B cell (primary cell): ENCODE data around the gene SNRPF. TPM values are rescaled to one million over a fixed set of nuclear protein-coding genes. Genes with fewer than 3 reads are reported as not detected.
A peak's percentile ranks its signal among the peaks of the same experiment; 100 is the strongest.

ENCODE experiments used
- ATAC-seq: fragments of 200-7000 bp; cut with Tn5 transposase; one replicate; pipeline ENCODE4 v1.10.0; 2021; ENCODE audit warnings: low read depth, mild to moderate bottlenecking, moderate number of reproducible peaks, moderate library complexity
- CTCF ChIA-PET: fragments of 350-600 bp; sonication (Branson Sonifier 250); formaldehyde crosslinking; loops from one replicate; lab custom pipeline; 2021; ENCODE audit warnings: antibody characterized with exemption, inconsistent platforms; lab: Charles Lee
- POLR2A ChIA-PET: fragments of 350-600 bp; sonication (Branson Sonifier 250); formaldehyde crosslinking; loops from one replicate; lab custom pipeline; 2021; ENCODE audit warnings: antibody characterized with exemption; lab: Charles Lee
- DNase-seq: peaks from one replicate; pipeline ENCODE4 v3.0.0; 2013
- H2AFZ ChIP-seq: 2 replicates; pipeline ENCODE4 v1.6.1; 2012; ENCODE audit warnings: mild to moderate bottlenecking, low read depth, low read length; ENCODE audit not compliant: insufficient read depth, poor library complexity, severe bottlenecking
- H3K27ac ChIP-seq, 2 donors: 1 replicate in 1 of 2; 2 replicates in 1 of 2; pipeline ENCODE4 v1.5.1; 2012 to 2013; ENCODE audit warnings: low read length in 2 of 2, mild to moderate bottlenecking in 2 of 2, moderate library complexity in 1 of 2
- H3K27me3 ChIP-seq, 4 experiments: fragments of 200-600 bp in 1 of 4; sonication (generic) in 1 of 4; replicated peaks in 1 of 4; 1 replicate in 2 of 4; 2 replicates in 2 of 4; pipeline versions ENCODE4 v1.6.1 to v1.7.0; 2013 to 2016; ENCODE audit warnings: low read length in 3 of 4, mild to moderate bottlenecking in 2 of 4, mixed read lengths in 1 of 4, moderate library complexity in 1 of 4; ENCODE audit not compliant: insufficient read depth in 4 of 4, control insufficient read depth in 3 of 4; ENCODE audit errors: control extremely low read depth in 1 of 4
- H3K36me3 ChIP-seq, 2 experiments: replicated peaks in 1 of 2; 1 replicate in 1 of 2; 2 replicates in 1 of 2; pipeline versions ENCODE4 v1.6.1 to v1.7.1; 2013; ENCODE audit warnings: low read length in 1 of 2; ENCODE audit not compliant: insufficient read depth in 2 of 2, control insufficient read depth in 1 of 2; ENCODE audit errors: control extremely low read depth in 1 of 2, extremely low read depth in 1 of 2
- H3K4me1 ChIP-seq, 2 donors: fragments of 200-600 bp in 1 of 2; sonication (generic) in 1 of 2; 1 replicate in 1 of 2; 2 replicates in 1 of 2; pipeline versions ENCODE4 v1.5.1 to v1.6.1; 2013 to 2017; ENCODE audit warnings: low read length in 2 of 2; ENCODE audit not compliant: control insufficient read depth in 2 of 2, insufficient read depth in 2 of 2
- H3K4me2 ChIP-seq: replicated peaks from 2 replicates; pipeline ENCODE3; 2012; ENCODE audit warnings: mild to moderate bottlenecking, low read depth, low read length; ENCODE audit not compliant: poor library complexity, severe bottlenecking
- H3K4me3 ChIP-seq, 5 experiments: fragments of 200-600 bp in 1 of 5; sonication (generic) in 1 of 5; 1 replicate in 3 of 5; 2 replicates in 2 of 5; pipeline versions ENCODE4 v1.5.1 to v1.7.0; 2011 to 2016; ENCODE audit warnings: low read length in 4 of 5, mild to moderate bottlenecking in 4 of 5, low read depth in 2 of 5, control low read depth in 1 of 5, moderate library complexity in 1 of 5; ENCODE audit not compliant: insufficient read depth in 1 of 5; ENCODE audit errors: control extremely low read depth in 1 of 5, extremely low read depth in 1 of 5
- H3K79me2 ChIP-seq: fragments of 200-600 bp; sonication (generic); one replicate; pipeline ENCODE4 v1.6.0; 2016; ENCODE audit warnings: low read length; ENCODE audit not compliant: control insufficient read depth, insufficient read depth
- H3K9ac ChIP-seq: fragments of 200-600 bp; sonication (generic); 2 replicates; pipeline ENCODE4 v1.6.1; 2017; ENCODE audit warnings: mild to moderate bottlenecking, low read length, moderate library complexity
- H3K9me3 ChIP-seq, 3 donors: one replicate each; pipeline versions ENCODE4 v1.6.1 to v1.7.1; 2013; ENCODE audit warnings: low read length in 2 of 3; ENCODE audit not compliant: control insufficient read depth in 2 of 3, insufficient read depth in 1 of 3; ENCODE audit errors: control extremely low read depth in 1 of 3
- H4K20me1 ChIP-seq: 2 replicates; pipeline ENCODE4 v1.6.0; 2012; ENCODE audit warnings: mild to moderate bottlenecking, low read length; ENCODE audit not compliant: insufficient read depth, control insufficient read depth, poor library complexity, severe bottlenecking
- H3K27ac Mint-ChIP-seq: one replicate; pipeline ENCODE4 v1.8.0; 2021; ENCODE audit warnings: mixed read lengths
- H3K27me3 Mint-ChIP-seq: one replicate; pipeline ENCODE4 v1.8.0; 2021; ENCODE audit warnings: mixed read lengths
- H3K4me1 Mint-ChIP-seq: one replicate; pipeline ENCODE4 v1.8.0; 2021; ENCODE audit warnings: mixed read lengths
- H3K4me3 Mint-ChIP-seq: one replicate; pipeline ENCODE4 v1.8.0; 2021; ENCODE audit warnings: mixed read lengths
- H3K9me3 Mint-ChIP-seq: one replicate; pipeline ENCODE4 v1.8.0; 2022; ENCODE audit warnings: mixed read lengths; ENCODE audit not compliant: insufficient read depth
- EZH2 ChIP-seq: IDR thresholded peaks from 2 replicates; pipeline ENCODE4 v1.6.1; 2012; ENCODE audit warnings: borderline replicate concordance, low read depth, mild to moderate bottlenecking, moderate library complexity, low read length; ENCODE audit not compliant: insufficient read depth, poor library complexity, severe bottlenecking
- WGBS: methylation state at CpG from one replicate; pipeline ENCODE4 v1.1.5; 2013; ENCODE audit warnings: missing lambda C conversion rate; ENCODE audit not compliant: insufficient coverage; 5-methylcytosine and 5-hydroxymethylcytosine counted together
- intact Hi-C: fragments of 100-400 bp; cut with micrococcal nuclease; formaldehyde crosslinking; loops from one replicate; pipeline ENCODE4 v1.10.0; 2022
- polyA plus RNA-seq: library from polyadenylated mRNA; depleted of rRNA; stranded (reverse); fragments of >200 nt; gene quantifications from 2 replicates; pipeline ENCODE4 v1.2.3, GENCODE V29; 2012
- total RNA-seq, 2 donors: library from RNA; stranded (reverse); fragments of 120-200 nt in 1 of 2; gene quantifications; 1 replicate in 1 of 2; 2 replicates in 1 of 2; pipeline versions ENCODE4 v1.2.3 to v1.2.4, GENCODE V29; 2013 to 2022
- TF ChIP-seq, protein P1 (sequence below): fragments of 200-600 bp; IDR thresholded peaks from one replicate; pipeline ENCODE4 v1.8.0; 2022; ENCODE audit warnings: antibody characterized with exemption, mild to moderate bottlenecking

The SNRPF gene
- total and polyA plus RNA-seq, 2 donors (not counting 1 experiment from before 2014, with no cell fraction given): 10.5 to 23.8 TPM

DNA sequence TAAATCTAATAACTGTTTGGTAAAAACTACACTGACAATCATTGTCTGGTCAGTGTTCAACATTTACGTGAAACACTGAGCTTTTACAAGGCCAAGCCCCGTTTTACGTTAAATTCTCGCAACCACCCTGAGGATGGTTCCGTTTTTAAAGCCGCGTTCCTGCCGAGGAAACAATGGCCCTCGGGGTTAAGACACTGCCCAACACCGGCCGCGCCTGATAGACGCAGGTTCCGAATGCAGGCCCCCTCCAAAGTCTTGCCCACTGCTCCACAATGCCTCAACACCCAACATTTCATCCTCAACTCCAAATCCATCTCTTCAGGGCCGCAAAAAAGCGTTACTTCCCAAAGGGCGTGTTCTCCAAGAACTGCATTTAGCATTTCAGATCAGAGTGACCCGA lies 953 bp upstream of the SNRPF start:
- no peak overlapping the region for H3K4me3 Mint-ChIP-seq
- H4K20me1 ChIP-seq: no peaks in the 10 kb centered on the region
- no peak for ATAC-seq
- peaks cover 40% of the 10 kb centered on the region for H3K79me2 ChIP-seq
- peaks cover 0 to 17% of the 10 kb centered on the region in 2 experiments for H3K36me3 ChIP-seq
- intact Hi-C loops: loop anchor here (1.0 to 10.0 kb wide), 8 partner anchors 85 to 1050 kb away; partner anchors contain the start of genes AMDHD1, CCDC38, CFAP54 and ELK3
- H2AFZ ChIP-seq: peak overlapping the region; percentile 91
- ChIA-PET CTCF (no interaction called here), POLR2A (no interaction called here)
- DNase-seq: peak; percentile 23
- no peak overlapping the region for H3K27ac ChIP-seq
- H3K27me3 Mint-ChIP-seq: peaks cover 9% of the 10 kb centered on the region
- TF ChIP-seq, protein P1, sequence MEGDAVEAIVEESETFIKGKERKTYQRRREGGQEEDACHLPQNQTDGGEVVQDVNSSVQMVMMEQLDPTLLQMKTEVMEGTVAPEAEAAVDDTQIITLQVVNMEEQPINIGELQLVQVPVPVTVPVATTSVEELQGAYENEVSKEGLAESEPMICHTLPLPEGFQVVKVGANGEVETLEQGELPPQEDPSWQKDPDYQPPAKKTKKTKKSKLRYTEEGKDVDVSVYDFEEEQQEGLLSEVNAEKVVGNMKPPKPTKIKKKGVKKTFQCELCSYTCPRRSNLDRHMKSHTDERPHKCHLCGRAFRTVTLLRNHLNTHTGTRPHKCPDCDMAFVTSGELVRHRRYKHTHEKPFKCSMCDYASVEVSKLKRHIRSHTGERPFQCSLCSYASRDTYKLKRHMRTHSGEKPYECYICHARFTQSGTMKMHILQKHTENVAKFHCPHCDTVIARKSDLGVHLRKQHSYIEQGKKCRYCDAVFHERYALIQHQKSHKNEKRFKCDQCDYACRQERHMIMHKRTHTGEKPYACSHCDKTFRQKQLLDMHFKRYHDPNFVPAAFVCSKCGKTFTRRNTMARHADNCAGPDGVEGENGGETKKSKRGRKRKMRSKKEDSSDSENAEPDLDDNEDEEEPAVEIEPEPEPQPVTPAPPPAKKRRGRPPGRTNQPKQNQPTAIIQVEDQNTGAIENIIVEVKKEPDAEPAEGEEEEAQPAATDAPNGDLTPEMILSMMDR: no peak
- no peak for TF ChIP-seq EZH2
- H3K4me1 Mint-ChIP-seq: peaks cover 10% of the 10 kb centered on the region
- peak overlapping the region in 4 of 5 experiments; percentile 70 to 89 (median 80) for H3K4me3 ChIP-seq
- H3K9ac ChIP-seq: peak overlapping the region; percentile 96
- H3K9me3 ChIP-seq: no peaks in the 10 kb centered on the region
- no peaks in the 10 kb centered on the region for H3K9me3 Mint-ChIP-seq
- peak overlapping the region; percentile 88 for H3K4me2 ChIP-seq
- peaks cover 24 to 28% of the 10 kb centered on the region in 2 donors for H3K4me1 ChIP-seq
- peak overlapping the region; percentile 37 for H3K27ac Mint-ChIP-seq
- H3K27me3 ChIP-seq: peaks cover 0 to 11% (median 9%) of the 10 kb centered on the region in 4 experiments
- 38% methylated on average over 18 of the region's 18 CpGs for WGBS

- Mint-ChIP-seq H3K27me3 (peaks cover 8% of the 10 kb centered on the region), H3K9me3 (no peaks in the 10 kb centered on the region), H3K27ac (no peak overlapping the region), H3K4me1 (peaks cover 15% of the 10 kb centered on the region), H3K4me3 (no peak overlapping the region)
- peak overlapping the region; percentile 88 for H3K4me2 ChIP-seq
- ATAC-seq: no peak
- intact Hi-C loops: loop anchor here (2.0 to 10.0 kb wide), 6 partner anchors 83 to 643 kb away; partner anchors contain the start of genes AMDHD1, CCDC38, CFAP54 and ELK3
- H3K4me3 ChIP-seq: peak overlapping the region; percentile 70 to 89 (median 76)
- H3K27ac ChIP-seq: peak overlapping the region; percentile 83 to 95
- H3K4me1 ChIP-seq: peaks cover 24 to 28% of the 10 kb centered on the region in 2 donors
- ChIA-PET CTCF (interaction anchor here (0.8 kb wide), 1 partner anchor 139 kb away, joined by 3 read pairs; no protein-coding TSS in a partner anchor), POLR2A (no interaction called here)
- peak overlapping the region; percentile 96 for H3K9ac ChIP-seq
- H3K36me3 ChIP-seq: peaks cover 2 to 31% of the 10 kb centered on the region in 2 experiments
- H3K79me2 ChIP-seq: peaks cover 49% of the 10 kb centered on the region
- DNase-seq: no peak
- no peaks in the 10 kb centered on the region for H4K20me1 ChIP-seq
- WGBS: 3% methylated on average over 11 of the region's 13 CpGs
- peak overlapping the region; percentile 91 for H2AFZ ChIP-seq
- H3K27me3 ChIP-seq: peaks cover 0 to 7% (median 5%) of the 10 kb centered on the region in 4 experiments
- H3K9me3 ChIP-seq: no peaks in the 10 kb centered on the region
- TF ChIP-seq, protein P1: peak; percentile 3
- TF ChIP-seq EZH2: no peak
These were observed 628 bp downstream of the SNRPF start for GRCh38 chr12:95859344-95859816.
